SIG-M5 (cell line): Measurements from ENCODE around the gene ACSM5.
"Not testable (repeated sequence)": the region's sequence is repeated elsewhere in the genome, so short reads cannot be mapped to it uniquely, and the experiment has no call there.

Source experiments
- DNase-seq: peaks from one replicate; lab custom pipeline; 2025; lab: John Stamatoyannopoulos, UW

The ACSM5 gene

GRCh38 chr16:20453633-20454032 is 44.3 kb downstream of the ACSM5 start:
- DNase-seq, result not testable (repeated sequence)

- not testable (repeated sequence) for DNase-seq
These were observed 49.9 kb downstream of the ACSM5 start for GRCh38 chr16:20459227-20459626.

DNA sequence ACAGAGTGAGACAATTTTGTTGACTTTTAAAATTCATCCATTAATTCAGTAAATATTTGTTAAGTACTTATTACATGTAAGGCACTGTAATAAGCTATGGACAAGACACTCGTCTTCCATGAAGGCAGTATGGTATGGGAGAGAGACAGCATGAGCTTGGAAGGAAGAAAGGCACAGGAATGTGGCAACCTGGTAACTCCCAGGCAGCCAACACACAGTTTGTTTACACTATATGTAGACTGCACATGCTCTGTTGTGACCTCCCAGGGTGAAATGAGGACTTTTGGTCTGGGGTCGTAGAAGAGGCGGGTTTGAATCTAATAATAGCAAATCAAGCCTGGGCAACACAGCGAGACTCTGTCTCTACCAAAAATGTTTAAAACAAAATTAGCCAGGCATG is 51.0 kb downstream of the ACSM5 start:
- DNase-seq, result not testable (repeated sequence)

GRCh38 chr16:20468954-20469353 is 59.6 kb downstream of the ACSM5 start:
- DNase-seq, result not testable (repeated sequence)

DNA sequence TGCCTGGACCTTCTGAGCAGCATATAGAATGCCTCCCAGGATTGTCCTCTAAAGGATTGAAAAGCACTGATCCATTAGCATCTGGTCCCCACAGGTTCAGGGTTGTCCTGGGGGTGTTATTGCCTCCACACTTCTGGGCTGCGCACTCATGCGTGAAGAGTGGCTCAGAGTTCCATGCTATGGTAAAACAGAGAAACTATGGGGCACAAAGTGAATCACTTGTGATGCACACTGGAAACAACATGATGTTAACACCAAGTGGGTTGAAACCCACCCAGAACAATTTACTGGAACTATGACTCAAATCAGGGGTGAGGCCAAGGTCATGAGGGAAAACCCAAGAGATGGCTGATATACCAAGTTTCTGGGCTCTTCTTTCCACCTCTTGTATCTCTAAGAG is 60.6 kb downstream of the ACSM5 start:
- not testable (repeated sequence) for DNase-seq

DNA sequence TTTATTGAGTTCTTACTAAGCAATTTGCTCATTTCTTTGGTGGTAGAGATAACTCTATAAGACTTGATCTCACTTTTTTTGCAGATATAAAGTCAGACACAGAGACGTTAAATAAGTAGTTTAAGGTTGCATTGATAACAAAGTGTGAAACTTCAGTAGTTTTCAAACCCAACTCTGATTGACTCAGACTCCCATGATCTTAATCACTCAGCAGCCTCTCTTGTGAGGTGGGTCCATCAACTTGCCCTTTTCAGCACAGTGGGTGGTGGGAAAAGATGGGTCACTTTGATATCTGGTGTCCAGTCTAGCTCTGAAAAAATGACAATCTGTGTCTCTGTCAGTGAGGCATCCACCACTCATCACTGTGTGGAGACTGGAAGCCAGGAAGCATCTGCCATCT is 61.4 kb downstream of the ACSM5 start:
- not testable (repeated sequence) for DNase-seq

- DNase-seq, result not testable (repeated sequence)
These were observed 67.9 kb downstream of the ACSM5 start for GRCh38 chr16:20477188-20477744.

GRCh38 chr16:20483989-20484388 is 74.7 kb downstream of the ACSM5 start:
- DNase-seq, result not testable (repeated sequence)

GRCh38 chr16:20484726-20485125 is 75.4 kb downstream of the ACSM5 start:
- no peak for DNase-seq

- no peak for DNase-seq
These were observed 76.1 kb downstream of the ACSM5 start for GRCh38 chr16:20485408-20485807.
